NCI-H128 (cell line): ENCODE measurements around the gene SLC26A9.

Source experiments
- DNase-seq: peaks from one replicate; lab custom pipeline; 2025; ENCODE audit not compliant: unreplicated experiment; lab: John Stamatoyannopoulos, UW

SLC26A9 gene

DNA sequence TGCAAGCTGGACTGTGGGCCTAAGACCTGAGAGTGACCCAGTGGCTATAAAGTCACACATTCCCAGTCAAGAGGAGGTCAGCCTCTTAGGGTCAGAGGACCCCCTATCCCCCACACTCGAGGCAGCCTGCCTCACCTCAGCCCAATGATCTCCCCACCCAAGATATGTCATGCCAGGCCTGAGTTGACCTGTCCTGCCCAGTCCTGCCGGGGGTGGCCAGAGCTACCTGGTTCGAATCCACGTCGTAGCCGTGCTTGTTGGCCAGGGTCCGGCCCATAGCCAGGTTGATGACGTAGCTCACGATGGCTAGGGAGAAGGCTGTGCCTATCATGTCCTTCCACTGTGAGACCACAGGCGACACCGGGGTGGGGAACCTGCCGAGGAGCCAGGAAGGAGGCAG, 15.6 kb downstream of the SLC26A9 start:
- no peak for DNase-seq

DNA sequence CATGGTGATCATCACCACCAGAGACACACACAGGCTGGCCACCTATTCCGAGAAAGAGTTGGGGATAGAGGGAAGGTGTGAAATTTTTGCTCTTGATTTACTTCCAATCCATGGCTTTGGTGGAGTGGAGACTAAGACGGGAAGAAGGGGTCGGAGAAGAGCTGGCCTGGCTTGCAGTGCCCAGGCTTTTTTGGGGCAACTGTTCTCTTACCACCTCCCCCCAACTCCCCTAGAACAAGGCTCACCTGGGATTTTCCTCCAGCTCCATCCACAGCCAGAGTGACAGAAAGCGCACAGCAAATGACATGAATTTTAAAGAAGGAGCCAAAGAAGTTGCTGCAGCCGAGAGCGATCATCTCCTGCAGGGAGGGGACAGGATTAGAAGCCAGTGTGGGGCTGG, 16.0 kb downstream of the SLC26A9 start:
- no peak for DNase-seq

GRCh38 chr1:205926636-205927035, 16.6 kb downstream of the SLC26A9 start:
- DNase-seq, result no peak

DNA sequence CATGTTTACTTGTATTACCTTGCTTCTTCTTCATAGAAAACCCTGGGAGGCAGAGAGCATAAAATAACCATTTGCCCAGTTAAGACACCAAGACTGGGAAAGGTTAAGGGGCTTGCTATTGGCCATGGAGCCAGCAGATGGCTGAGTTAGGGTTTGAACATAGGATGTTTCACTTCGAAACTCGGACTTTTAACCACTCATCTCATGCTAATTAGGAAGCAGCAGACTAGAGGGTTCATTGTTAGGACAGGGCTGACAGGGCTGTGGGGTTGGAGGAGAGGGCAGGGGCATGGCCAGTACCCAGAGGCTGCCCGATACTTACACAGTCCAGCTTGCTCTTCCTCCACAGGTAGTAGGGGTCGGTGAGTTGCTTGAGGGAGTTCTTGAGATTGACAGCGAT, 17.0 kb downstream of the SLC26A9 start:
- DNase-seq, result no peak

- DNase-seq, result no peak
Observed at GRCh38 chr1:205925736-205926135, 17.5 kb downstream of the SLC26A9 start.

DNA sequence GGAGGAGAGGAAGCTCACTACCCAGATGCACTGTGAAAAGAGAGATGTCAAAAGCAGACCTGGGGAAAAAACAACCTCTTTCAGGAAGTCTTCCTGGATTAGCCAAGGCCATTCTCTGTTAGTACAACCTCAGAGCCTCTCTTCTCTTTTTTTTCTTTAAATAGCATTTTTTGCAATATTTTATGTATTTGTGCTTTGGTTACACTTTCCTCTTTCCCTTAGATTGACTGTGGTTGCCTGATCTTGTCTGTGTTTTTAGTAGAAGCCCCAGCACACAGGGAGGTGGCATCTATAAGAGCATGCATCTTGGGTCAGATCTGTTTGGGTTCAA, 18.8 kb downstream of the SLC26A9 start:
- no peak for DNase-seq

DNA sequence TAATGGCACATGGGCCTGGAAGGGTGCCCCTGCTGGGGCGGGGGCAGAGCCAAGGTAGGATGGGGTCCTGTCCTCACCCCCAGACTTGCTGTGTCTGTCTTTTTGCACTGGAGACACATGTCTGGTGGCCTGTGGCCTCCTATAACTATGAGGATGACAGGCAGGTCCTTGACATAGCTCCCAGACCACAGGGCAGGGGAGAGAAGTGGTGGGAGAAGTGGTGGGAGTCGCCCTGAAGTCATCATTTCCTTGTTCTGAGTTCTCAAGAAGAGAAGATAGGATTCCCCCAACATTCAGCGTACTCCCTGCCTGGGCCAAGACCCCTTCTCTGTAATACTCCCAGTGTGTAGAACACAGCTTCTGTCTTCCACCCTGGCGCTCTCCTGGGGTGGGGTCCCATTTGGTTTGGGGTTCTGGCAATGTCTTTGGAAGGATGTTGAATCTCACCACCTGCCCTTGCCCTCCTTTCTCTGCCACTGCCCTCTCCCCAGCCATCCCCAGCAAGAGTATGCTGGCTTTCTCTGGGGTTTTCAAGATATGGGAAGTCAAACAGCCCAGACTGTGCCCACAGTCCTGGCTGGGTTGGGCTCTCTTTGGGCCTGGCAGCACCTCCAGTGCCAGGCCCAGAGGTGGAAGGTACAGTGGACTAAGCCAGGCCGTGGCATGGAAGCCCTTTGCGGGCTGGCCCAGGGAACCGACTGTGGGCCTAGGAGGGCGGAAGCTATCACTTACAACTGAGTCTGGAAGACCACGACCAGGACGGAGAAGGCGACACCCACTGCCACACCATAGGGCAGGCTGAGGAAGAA, 19.4 kb downstream of the SLC26A9 start:
- DNase-seq, result no peak

DNA sequence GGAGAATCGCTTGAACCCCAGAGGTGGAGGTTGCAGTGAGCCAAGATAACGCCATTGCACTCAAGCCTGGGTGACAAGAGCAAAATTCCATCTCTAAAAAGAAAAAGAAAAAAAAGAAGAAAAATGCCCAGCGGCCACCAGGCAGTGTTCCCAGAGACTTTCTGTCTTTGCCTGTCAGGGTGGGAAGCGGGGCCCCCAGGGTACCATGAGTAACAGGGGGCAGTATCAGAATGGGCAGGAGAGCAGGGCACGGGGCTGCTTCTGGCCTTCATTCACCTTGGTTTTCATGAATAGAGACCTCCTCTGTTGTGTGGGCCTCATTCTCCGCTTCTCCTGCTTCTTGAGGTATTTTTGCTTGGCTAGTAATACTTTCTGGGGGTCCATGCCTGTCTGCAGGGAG, 20.4 kb downstream of the SLC26A9 start:
- no peak for DNase-seq

DNA sequence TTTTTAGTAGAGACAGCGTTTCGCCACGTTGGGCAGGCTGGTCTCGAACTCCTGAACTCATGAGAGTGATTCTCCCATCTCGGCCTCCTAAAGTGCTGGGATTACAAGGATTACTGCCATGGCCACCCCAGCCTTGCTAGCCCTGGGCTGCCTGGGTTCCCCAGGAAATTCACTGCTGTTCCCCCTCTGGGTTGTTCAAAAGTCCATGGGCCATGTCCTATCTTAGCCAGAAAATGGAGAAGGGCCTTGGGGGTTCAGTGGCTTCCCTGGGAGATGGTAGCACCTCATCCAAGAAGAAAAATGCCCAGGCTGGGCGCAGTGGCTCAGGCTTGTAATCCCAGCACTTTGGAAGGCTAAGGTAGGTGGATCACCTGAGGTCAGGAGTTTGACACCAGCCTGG, 20.9 kb downstream of the SLC26A9 start:
- DNase-seq, result no peak

GRCh38 chr1:205921570-205921909, 21.7 kb downstream of the SLC26A9 start:
- no peak for DNase-seq

- DNase-seq, result no peak
Observed at GRCh38 chr1:205920861-205921569, 22.2 kb downstream of the SLC26A9 start.

GRCh38 chr1:205920159-205920558, 23.1 kb downstream of the SLC26A9 start:
- peak; percentile 74 for DNase-seq

GRCh38 chr1:205918955-205919746, 24.1 kb downstream of the SLC26A9 start:
- peak; percentile 67 for DNase-seq

DNA sequence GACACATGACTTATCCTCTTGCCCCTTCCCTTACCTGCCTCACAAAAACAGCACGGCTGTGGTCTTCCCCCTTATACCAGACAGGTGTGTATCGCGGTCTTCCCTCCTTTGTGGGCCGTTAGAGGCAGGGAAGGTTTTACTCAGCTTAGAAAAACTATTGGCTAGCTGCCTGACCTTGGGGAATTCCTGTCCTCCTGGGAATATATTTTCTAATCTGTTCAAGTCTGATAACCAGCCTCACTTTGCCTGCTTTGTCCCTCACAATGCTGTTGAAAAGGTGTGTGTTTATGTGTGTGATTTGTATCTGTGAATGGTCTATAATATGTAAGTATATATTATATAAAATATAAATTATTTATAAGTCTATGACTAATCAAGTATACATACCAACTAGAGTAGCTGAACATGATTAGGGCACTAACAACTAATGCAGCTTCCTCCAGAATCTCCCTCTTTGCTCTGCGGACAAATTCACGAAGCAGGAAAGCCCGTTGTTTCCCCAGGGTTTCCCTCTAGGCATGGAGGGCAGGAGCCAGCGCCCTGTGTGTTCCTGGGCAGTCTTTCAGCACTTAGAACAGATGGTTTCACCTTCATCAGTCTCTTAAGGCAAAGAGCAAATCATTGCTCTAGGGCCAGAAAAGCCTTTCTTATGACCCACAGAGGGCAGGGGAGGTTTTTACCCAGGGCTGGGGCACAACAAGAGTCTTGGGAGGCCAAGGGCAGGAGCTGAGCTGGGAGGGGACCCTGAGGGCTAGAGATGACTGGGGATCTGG, 25.6 kb downstream of the SLC26A9 start:
- DNase-seq, result no peak

GRCh38 chr1:205916541-205916940, 26.7 kb downstream of the SLC26A9 start:
- DNase-seq, result no peak

DNA sequence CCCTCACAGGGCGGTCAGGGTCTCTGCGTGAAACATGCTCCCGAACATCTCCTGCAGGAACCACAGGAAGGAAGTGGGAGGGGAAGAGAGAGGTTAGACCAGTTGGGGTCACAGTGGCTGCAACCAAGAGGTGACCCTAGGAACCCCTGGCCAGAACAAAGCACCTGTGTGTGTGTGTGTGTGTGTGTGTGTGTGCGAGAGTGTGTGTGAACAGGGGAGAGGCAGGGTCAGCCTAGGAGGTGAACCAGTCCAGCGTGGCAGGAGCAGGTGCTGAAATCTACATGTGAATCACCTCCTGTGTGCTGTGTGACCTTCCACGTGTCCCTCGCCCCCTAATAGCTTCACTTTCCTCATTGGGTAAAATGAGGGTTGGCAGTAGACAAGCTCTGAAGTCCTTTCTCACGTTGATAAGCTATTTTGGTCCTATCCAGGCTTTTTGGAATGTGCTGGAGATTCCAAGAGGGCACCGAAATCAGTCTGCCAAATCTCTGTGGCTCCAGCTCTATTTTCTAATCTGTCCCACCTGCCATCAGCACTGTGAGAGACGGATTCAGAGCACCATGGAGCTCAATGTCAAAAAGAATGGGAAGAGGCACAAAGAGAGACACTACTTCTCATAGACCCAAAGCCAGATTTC, 27.8 kb downstream of the SLC26A9 start:
- no peak for DNase-seq

DNA sequence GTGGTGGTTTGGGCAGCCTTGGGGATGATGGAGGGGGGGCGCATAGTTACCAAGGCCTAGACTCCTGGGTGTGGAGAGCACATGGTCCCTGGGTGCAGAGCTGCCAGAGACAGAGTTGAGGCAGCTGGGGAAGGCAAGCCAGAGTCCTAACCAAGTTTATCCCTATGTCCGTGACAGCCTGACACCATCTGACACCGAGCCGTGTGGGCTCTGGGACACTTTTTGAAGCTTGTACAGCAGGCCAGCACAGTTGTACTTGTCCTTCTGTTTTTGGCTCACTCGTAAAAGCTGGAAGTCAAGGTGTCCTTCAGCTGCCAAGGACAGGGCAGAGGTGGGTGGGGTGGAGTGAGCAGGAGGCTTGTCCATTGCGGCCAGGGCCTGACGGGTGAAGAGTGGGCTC, 28.5 kb downstream of the SLC26A9 start:
- no peak for DNase-seq

DNA sequence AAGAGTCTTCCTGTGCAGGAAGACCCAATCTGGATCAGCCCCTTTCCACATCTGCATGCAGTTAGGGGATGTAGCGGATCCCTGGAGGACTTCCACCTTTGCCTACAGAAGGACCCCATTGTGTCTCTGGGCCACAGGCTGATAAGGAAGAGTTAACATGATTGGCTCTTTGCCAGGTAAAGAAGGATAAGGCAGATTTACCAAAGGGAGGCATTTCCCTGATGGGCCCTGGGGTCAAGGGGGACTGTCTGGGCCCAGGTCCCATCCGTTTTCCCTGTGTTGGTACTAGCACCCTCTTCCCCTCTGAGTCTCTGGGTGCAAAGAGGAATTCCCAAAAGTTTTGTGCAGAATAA, 29.1 kb downstream of the SLC26A9 start:
- DNase-seq, result no peak

DNA sequence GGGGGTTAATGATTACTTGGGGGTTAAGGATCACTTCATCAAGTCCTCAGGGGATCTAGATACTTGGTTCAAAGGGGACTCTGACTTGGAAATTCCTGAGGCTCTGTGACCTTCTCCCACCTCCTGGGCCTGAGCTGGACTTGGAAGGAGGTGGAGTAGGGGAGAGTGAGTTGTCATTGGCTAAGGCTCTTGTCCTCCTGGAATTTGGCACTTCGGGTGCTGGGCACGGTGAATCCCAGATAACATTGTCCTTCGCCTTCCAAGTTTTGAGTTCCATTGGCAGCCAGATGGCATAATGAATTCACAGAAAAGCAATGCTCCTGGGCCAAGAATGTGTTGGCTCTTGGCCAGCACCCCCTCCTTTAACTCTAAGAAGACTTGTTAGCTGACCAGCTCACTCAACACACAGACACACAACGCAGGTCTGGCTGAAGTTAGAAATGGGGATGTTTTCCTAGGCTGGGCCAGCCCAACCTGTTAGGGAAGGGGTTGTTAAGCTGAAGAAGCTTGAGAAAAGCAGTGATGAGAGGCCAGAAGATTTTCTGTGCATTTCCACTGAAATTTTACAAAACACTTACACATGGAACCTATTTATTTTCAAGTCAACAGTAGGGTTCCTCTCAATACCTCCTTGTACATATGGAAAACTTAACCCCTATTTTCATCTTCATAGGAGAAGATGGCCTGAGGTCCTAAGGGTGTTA, 29.7 kb downstream of the SLC26A9 start:
- DNase-seq, result no peak

GRCh38 chr1:205907794-205908193, 35.5 kb downstream of the SLC26A9 start:
- DNase-seq, result no peak
